GM23338 (cell line): ENCODE measurements around the gene CTNNA3.

Source experiments
- CREB1 ChIP-seq: fragments of 250-450 bp; sonication (Bioruptor Pico); IDR thresholded peaks from 2 replicates; pipeline ENCODE4 v1.5.0; 2020; ENCODE audit warnings: low read depth, mild to moderate bottlenecking, moderate library complexity
- EZH2 ChIP-seq: fragments of 200-600 bp; sonication (generic); IDR thresholded peaks from one replicate; pipeline ENCODE4 v1.8.0; 2017; ENCODE audit warnings: antibody characterized with exemption, mild to moderate bottlenecking, low read depth; ENCODE audit not compliant: unreplicated experiment
- EZH2phosphoT487 ChIP-seq: fragments of 200-600 bp; sonication (generic); IDR thresholded peaks from one replicate; pipeline ENCODE4 v1.8.1; 2018; ENCODE audit warnings: antibody characterized with exemption; ENCODE audit not compliant: unreplicated experiment
- JUNB ChIP-seq: IDR thresholded peaks from one replicate; pipeline ENCODE4 v1.6.1; 2016; ENCODE audit warnings: antibody characterized with exemption; ENCODE audit not compliant: unreplicated experiment
- POLR2AphosphoS5 ChIP-seq: IDR thresholded peaks from 2 replicates; pipeline ENCODE4 v1.6.1; 2016; ENCODE audit warnings: antibody characterized with exemption, low read depth
- ZNF331 ChIP-seq: fragments of 250-450 bp; sonication (Bioruptor Pico); IDR thresholded peaks from 2 replicates; pipeline ENCODE4 v1.5.0; 2020; ENCODE audit warnings: low read depth, mild to moderate bottlenecking, moderate library complexity
- TF ChIP-seq, protein P1 (sequence below), 2 experiments: fragments of 200-600 bp in 1 of 2; sonication (generic) in 1 of 2; conservative IDR thresholded peaks; 2 replicates each; pipeline versions ENCODE4 v1.5.1 to v1.6.1; 2016 to 2017; ENCODE audit warnings: antibody characterized with exemption in 2 of 2, low read depth in 2 of 2, mild to moderate bottlenecking in 2 of 2, moderate library complexity in 1 of 2
- TF ChIP-seq, protein P2 (sequence below): IDR thresholded peaks from one replicate; pipeline ENCODE4 v1.6.1; 2018; ENCODE audit warnings: antibody characterized with exemption; ENCODE audit not compliant: unreplicated experiment
- TF ChIP-seq, protein P3 (sequence below): fragments of 250-450 bp; sonication (Bioruptor Pico); IDR thresholded peaks from 2 replicates; pipeline ENCODE4 v1.5.0; 2020; ENCODE audit warnings: mild to moderate bottlenecking, moderate library complexity

DNA sequence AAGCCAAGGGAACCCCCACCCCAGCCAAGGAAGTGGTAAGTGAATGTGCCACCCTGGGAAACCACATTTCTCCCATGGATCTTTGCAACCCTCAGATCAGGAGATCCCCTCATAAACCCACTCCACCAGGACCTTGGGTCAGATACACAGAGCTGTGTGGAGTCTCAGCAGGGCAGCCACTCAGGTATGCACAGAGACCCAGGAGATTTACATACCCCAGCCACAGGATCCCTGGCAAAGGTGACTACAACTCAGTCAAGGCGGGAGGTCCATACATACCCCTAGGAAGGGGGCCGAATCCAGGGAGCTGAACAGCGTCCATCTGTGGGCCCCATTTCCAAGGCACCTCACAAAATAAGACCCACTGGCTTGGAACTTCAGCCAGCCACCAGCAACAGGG lies 293.4 kb downstream of the CTNNA3 start:
- TF ChIP-seq POLR2AphosphoS5 (no peak), EZH2 (no peak), EZH2phosphoT487 (no peak), CREB1 (CRISPR knock-in tag) (no peak), JUNB (no peak), ZNF331 (CRISPR knock-in tag) (no peak)
- TF ChIP-seq, protein P1, sequence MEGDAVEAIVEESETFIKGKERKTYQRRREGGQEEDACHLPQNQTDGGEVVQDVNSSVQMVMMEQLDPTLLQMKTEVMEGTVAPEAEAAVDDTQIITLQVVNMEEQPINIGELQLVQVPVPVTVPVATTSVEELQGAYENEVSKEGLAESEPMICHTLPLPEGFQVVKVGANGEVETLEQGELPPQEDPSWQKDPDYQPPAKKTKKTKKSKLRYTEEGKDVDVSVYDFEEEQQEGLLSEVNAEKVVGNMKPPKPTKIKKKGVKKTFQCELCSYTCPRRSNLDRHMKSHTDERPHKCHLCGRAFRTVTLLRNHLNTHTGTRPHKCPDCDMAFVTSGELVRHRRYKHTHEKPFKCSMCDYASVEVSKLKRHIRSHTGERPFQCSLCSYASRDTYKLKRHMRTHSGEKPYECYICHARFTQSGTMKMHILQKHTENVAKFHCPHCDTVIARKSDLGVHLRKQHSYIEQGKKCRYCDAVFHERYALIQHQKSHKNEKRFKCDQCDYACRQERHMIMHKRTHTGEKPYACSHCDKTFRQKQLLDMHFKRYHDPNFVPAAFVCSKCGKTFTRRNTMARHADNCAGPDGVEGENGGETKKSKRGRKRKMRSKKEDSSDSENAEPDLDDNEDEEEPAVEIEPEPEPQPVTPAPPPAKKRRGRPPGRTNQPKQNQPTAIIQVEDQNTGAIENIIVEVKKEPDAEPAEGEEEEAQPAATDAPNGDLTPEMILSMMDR (conservative IDR thresholded peaks at IDR 0.05; ENCODE audit: low read depth in 2 of 2) = no peak
- TF ChIP-seq, protein P2, sequence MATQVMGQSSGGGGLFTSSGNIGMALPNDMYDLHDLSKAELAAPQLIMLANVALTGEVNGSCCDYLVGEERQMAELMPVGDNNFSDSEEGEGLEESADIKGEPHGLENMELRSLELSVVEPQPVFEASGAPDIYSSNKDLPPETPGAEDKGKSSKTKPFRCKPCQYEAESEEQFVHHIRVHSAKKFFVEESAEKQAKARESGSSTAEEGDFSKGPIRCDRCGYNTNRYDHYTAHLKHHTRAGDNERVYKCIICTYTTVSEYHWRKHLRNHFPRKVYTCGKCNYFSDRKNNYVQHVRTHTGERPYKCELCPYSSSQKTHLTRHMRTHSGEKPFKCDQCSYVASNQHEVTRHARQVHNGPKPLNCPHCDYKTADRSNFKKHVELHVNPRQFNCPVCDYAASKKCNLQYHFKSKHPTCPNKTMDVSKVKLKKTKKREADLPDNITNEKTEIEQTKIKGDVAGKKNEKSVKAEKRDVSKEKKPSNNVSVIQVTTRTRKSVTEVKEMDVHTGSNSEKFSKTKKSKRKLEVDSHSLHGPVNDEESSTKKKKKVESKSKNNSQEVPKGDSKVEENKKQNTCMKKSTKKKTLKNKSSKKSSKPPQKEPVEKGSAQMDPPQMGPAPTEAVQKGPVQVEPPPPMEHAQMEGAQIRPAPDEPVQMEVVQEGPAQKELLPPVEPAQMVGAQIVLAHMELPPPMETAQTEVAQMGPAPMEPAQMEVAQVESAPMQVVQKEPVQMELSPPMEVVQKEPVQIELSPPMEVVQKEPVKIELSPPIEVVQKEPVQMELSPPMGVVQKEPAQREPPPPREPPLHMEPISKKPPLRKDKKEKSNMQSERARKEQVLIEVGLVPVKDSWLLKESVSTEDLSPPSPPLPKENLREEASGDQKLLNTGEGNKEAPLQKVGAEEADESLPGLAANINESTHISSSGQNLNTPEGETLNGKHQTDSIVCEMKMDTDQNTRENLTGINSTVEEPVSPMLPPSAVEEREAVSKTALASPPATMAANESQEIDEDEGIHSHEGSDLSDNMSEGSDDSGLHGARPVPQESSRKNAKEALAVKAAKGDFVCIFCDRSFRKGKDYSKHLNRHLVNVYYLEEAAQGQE = no peak
- TF ChIP-seq, protein P3, sequence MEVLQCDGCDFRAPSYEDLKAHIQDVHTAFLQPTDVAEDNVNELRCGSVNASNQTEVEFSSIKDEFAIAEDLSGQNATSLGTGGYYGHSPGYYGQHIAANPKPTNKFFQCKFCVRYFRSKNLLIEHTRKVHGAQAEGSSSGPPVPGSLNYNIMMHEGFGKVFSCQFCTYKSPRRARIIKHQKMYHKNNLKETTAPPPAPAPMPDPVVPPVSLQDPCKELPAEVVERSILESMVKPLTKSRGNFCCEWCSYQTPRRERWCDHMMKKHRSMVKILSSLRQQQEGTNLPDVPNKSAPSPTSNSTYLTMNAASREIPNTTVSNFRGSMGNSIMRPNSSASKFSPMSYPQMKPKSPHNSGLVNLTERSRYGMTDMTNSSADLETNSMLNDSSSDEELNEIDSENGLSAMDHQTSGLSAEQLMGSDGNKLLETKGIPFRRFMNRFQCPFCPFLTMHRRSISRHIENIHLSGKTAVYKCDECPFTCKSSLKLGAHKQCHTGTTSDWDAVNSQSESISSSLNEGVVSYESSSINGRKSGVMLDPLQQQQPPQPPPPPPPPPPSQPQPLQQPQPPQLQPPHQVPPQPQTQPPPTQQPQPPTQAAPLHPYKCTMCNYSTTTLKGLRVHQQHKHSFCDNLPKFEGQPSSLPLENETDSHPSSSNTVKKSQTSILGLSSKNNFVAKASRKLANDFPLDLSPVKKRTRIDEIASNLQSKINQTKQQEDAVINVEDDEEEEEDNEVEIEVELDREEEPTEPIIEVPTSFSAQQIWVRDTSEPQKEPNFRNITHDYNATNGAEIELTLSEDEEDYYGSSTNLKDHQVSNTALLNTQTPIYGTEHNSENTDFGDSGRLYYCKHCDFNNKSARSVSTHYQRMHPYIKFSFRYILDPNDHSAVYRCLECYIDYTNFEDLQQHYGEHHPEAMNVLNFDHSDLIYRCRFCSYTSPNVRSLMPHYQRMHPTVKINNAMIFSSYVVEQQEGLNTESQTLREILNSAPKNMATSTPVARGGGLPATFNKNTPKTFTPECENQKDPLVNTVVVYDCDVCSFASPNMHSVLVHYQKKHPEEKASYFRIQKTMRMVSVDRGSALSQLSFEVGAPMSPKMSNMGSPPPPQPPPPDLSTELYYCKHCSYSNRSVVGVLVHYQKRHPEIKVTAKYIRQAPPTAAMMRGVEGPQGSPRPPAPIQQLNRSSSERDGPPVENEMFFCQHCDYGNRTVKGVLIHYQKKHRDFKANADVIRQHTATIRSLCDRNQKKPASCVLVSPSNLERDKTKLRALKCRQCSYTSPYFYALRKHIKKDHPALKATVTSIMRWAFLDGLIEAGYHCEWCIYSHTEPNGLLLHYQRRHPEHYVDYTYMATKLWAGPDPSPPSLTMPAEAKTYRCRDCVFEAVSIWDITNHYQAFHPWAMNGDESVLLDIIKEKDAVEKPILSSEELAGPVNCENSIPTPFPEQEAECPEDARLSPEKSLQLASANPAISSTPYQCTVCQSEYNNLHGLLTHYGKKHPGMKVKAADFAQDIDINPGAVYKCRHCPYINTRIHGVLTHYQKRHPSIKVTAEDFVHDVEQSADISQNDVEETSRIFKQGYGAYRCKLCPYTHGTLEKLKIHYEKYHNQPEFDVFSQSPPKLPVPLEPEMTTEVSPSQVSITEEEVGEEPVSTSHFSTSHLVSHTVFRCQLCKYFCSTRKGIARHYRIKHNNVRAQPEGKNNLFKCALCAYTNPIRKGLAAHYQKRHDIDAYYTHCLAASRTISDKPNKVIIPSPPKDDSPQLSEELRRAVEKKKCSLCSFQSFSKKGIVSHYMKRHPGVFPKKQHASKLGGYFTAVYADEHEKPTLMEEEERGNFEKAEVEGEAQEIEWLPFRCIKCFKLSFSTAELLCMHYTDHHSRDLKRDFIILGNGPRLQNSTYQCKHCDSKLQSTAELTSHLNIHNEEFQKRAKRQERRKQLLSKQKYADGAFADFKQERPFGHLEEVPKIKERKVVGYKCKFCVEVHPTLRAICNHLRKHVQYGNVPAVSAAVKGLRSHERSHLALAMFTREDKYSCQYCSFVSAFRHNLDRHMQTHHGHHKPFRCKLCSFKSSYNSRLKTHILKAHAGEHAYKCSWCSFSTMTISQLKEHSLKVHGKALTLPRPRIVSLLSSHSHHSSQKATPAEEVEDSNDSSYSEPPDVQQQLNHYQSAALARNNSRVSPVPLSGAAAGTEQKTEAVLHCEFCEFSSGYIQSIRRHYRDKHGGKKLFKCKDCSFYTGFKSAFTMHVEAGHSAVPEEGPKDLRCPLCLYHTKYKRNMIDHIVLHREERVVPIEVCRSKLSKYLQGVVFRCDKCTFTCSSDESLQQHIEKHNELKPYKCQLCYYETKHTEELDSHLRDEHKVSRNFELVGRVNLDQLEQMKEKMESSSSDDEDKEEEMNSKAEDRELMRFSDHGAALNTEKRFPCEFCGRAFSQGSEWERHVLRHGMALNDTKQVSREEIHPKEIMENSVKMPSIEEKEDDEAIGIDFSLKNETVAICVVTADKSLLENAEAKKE (CRISPR knock-in tag) = no peak; the same call in 1 of the 2 replicates
